ENCODE data around the gene POLR1D. TPM values are rescaled to one million over a fixed set of nuclear protein-coding genes. Genes with fewer than 3 reads are reported as not detected.

POLR1D gene
- polyA plus RNA-seq, 4 donors: 145 to 192 (median 165) TPM

DNA sequence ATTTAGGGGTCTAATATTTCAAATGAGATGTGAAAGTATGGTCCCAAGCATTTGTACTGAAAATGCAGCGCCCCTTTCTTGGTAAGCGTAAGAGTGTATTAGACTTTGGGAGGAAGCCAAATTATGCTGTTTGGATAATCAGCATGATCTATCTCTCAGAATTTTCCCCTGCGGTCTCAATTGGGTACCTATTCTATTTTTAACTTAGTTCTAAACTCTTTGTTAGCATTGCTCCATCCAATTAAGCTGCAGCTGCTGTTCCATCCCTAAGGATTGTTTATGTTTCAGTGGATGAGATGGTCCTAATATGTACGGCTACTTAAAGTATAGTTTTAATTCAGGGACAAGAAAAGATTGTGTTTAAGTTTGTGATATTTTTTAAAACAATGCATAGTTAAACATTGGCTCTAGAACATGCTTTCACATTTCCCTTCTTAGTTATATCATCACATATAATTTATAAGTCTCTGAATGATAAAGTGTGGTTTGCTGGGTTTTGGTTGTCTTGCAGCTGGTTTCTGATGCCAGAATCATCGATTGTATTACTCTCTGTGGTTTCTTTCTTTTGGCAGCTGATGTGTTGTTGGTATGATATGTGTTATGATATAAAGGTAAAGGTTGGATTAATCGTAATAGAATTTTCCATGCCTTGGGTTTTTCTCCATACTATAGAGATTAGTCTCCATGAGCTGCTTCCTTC is 15.0 kb downstream of the POLR1D start:
- no peak for FAIRE-seq
- Histone ChIP-seq H3K4me1 (ENCODE audit: control insufficient read depth in 3 of 3, insufficient read depth in 2 of 3, low read depth in 1 of 3, low read length in 2 of 3) (peaks cover 0 to 3% (median 2%) of the 10 kb centered on the region in 3 donors), H3K36me3 (ENCODE audit: control insufficient read depth in 3 of 3, insufficient read depth in 2 of 3, low read depth in 1 of 3, low read length in 3 of 3) (peaks cover 0 to 10% (median 0%) of the 10 kb centered on the region in 3 donors), H3K27me3 (ENCODE audit: control insufficient read depth in 3 of 3, insufficient read depth in 3 of 3, low read length in 3 of 3) (no peaks in the 10 kb centered on the region), H3K4me3 (ENCODE audit: low read depth in 1 of 3, low read length in 3 of 3) (no peak overlapping the region), H3K9me3 (ENCODE audit: control insufficient read depth in 2 of 2, insufficient read depth in 1 of 2, low read depth in 1 of 2, low read length in 1 of 2) (no peaks in the 10 kb centered on the region), H3K27ac (ENCODE audit: low read depth in 1 of 3, low read length in 2 of 3) (no peak overlapping the region)
- 57 to 80% (median 74%) methylated on average over 6 of the region's 6 CpGs for whole genome bisulfite sequencing, 3 donors
- DNase-seq: no peak

DNA sequence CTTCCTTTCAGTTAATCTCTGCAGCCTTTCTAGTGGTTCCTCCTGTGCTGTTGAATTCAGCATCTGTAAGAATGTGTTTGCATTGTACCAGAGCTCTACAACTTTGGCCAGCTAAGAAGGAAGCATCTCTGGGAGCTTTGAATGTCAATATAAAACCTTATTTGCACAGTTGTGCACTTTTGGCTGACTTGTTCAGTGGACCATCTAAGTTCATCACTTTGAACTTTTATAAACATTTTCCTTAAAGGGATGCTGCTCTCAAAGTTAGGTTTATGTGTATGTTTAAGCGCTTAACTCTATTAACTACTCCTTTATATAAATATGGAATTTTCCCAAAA is 15.6 kb downstream of the POLR1D start:
- Histone ChIP-seq H3K27me3 (ENCODE audit: control insufficient read depth in 3 of 3, insufficient read depth in 3 of 3, low read length in 3 of 3) (no peaks in the 10 kb centered on the region), H3K27ac (ENCODE audit: low read depth in 1 of 3, low read length in 2 of 3) (no peak overlapping the region), H3K36me3 (ENCODE audit: control insufficient read depth in 3 of 3, insufficient read depth in 2 of 3, low read depth in 1 of 3, low read length in 3 of 3) (peaks cover 0 to 9% (median 0%) of the 10 kb centered on the region in 3 donors), H3K4me1 (ENCODE audit: control insufficient read depth in 3 of 3, insufficient read depth in 2 of 3, low read depth in 1 of 3, low read length in 2 of 3) (peaks cover 0 to 7% (median 3%) of the 10 kb centered on the region in 3 donors), H3K9me3 (ENCODE audit: control insufficient read depth in 2 of 2, insufficient read depth in 1 of 2, low read depth in 1 of 2, low read length in 1 of 2) (no peaks in the 10 kb centered on the region), H3K4me3 (ENCODE audit: low read depth in 1 of 3, low read length in 3 of 3) (no peak overlapping the region)
- FAIRE-seq: no peak
- WGBS, 3 donors: 85 to 100% (median 97%) methylated on average over 1 of the region's 1 CpG
- no peak for DNase-seq

DNA sequence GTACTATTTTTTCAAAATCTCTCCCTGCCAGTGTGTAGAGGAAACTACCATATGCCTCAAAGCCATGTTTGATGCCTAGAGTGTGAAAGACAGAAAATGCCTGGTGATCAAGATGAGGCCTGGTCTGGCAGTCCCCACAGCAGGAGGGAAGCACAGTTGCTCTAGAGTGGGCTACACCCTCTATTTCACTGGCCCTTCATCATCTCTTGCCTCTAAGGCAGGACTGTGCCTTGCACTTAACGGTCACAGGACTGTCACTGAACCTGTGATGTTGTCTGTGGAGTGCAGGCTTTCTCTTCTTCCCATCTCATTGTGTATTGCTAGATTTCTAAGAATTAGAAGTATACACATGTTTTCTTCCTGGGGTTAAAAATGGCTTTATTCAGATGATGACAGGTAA is 16.3 kb downstream of the POLR1D start:
- no peaks in the 10 kb centered on the region for H3K27me3 ChIP-seq (ENCODE audit: control insufficient read depth in 3 of 3, insufficient read depth in 3 of 3, low read length in 3 of 3)
- FAIRE-seq (no peak), DNase-seq (no peak)
- peaks cover 0 to 8% (median 0%) of the 10 kb centered on the region in 3 donors for H3K36me3 ChIP-seq (ENCODE audit: control insufficient read depth in 3 of 3, insufficient read depth in 2 of 3, low read depth in 1 of 3, low read length in 3 of 3)
- H3K9me3 ChIP-seq (ENCODE audit: control insufficient read depth in 2 of 2, insufficient read depth in 1 of 2, low read depth in 1 of 2, low read length in 1 of 2): no peaks in the 10 kb centered on the region
- H3K4me1 ChIP-seq (ENCODE audit: control insufficient read depth in 3 of 3, insufficient read depth in 2 of 3, low read depth in 1 of 3, low read length in 2 of 3): peaks cover 0 to 13% (median 1%) of the 10 kb centered on the region in 3 donors
- no peak overlapping the region for H3K4me3 ChIP-seq (ENCODE audit: low read depth in 1 of 3, low read length in 3 of 3)
- H3K27ac ChIP-seq (ENCODE audit: low read depth in 1 of 3, low read length in 2 of 3): no peak overlapping the region
- 89 to 100% (median 90%) methylated on average over 1 of the region's 1 CpG for WGBS, 3 donors

DNA sequence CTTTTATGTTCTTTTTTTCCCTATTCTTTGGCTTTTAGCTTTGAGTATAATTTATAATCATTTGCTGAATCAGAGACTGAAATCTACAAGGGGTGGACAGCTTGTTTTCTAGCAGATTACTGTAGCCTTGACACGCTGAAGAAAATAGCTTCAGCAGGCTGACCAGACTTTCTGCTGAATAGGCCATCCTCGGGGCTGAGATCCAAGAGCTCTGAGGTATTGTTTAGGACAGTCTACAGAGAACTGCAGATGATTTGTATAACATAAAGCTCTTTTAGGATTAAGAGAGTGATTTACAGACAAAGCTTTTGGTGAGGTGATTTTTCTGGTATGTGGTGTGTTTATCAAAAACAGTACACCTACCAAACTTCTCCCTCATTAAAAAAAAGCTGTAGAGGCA is 16.8 kb downstream of the POLR1D start:
- DNase-seq (no peak), FAIRE-seq (no peak)
- Histone ChIP-seq H3K36me3 (ENCODE audit: control insufficient read depth in 3 of 3, insufficient read depth in 2 of 3, low read depth in 1 of 3, low read length in 3 of 3) (peaks cover 0 to 6% (median 0%) of the 10 kb centered on the region in 3 donors), H3K27ac (ENCODE audit: low read depth in 1 of 3, low read length in 2 of 3) (no peak overlapping the region), H3K9me3 (ENCODE audit: control insufficient read depth in 2 of 2, insufficient read depth in 1 of 2, low read depth in 1 of 2, low read length in 1 of 2) (no peaks in the 10 kb centered on the region), H3K27me3 (ENCODE audit: control insufficient read depth in 3 of 3, insufficient read depth in 3 of 3, low read length in 3 of 3) (no peaks in the 10 kb centered on the region), H3K4me1 (ENCODE audit: control insufficient read depth in 3 of 3, insufficient read depth in 2 of 3, low read depth in 1 of 3, low read length in 2 of 3) (peaks cover 0 to 17% (median under 1%) of the 10 kb centered on the region in 3 donors), H3K4me3 (ENCODE audit: low read depth in 1 of 3, low read length in 3 of 3) (no peak overlapping the region)
- WGBS, 3 donors: 53 to 87% (median 82%) methylated on average over 2 of the region's 2 CpGs

DNA sequence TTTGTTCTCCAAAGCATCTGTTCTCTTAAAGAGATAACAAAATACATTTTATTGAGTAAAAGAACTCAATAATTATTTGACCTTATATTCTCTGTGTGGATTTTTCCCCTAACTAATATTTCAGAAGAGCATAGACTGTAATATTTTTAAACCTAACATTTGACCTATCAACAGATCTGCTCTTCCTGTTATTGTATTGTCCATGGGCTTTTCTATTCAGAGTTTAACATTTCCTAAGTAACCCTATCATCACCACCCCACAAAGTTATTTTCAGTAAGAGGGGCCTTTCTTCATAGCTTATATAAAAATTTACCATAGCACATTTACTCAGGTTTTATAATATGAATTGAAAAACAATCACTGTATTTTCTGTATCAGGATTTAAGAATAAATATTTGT is 17.5 kb downstream of the POLR1D start:
- no peak overlapping the region for H3K4me3 ChIP-seq (ENCODE audit: low read depth in 1 of 3, low read length in 3 of 3)
- peaks cover 0 to 6% (median 0%) of the 10 kb centered on the region in 3 donors for H3K36me3 ChIP-seq (ENCODE audit: control insufficient read depth in 3 of 3, insufficient read depth in 2 of 3, low read depth in 1 of 3, low read length in 3 of 3)
- no peaks in the 10 kb centered on the region for H3K27me3 ChIP-seq (ENCODE audit: control insufficient read depth in 3 of 3, insufficient read depth in 3 of 3, low read length in 3 of 3)
- FAIRE-seq (no peak), DNase-seq (no peak)
- H3K27ac ChIP-seq (ENCODE audit: low read depth in 1 of 3, low read length in 2 of 3): no peak overlapping the region
- peaks cover 0 to 24% (median 3%) of the 10 kb centered on the region in 3 donors for H3K4me1 ChIP-seq (ENCODE audit: control insufficient read depth in 3 of 3, insufficient read depth in 2 of 3, low read depth in 1 of 3, low read length in 2 of 3)
- H3K9me3 ChIP-seq (ENCODE audit: control insufficient read depth in 2 of 2, insufficient read depth in 1 of 2, low read depth in 1 of 2, low read length in 1 of 2): no peaks in the 10 kb centered on the region

DNA sequence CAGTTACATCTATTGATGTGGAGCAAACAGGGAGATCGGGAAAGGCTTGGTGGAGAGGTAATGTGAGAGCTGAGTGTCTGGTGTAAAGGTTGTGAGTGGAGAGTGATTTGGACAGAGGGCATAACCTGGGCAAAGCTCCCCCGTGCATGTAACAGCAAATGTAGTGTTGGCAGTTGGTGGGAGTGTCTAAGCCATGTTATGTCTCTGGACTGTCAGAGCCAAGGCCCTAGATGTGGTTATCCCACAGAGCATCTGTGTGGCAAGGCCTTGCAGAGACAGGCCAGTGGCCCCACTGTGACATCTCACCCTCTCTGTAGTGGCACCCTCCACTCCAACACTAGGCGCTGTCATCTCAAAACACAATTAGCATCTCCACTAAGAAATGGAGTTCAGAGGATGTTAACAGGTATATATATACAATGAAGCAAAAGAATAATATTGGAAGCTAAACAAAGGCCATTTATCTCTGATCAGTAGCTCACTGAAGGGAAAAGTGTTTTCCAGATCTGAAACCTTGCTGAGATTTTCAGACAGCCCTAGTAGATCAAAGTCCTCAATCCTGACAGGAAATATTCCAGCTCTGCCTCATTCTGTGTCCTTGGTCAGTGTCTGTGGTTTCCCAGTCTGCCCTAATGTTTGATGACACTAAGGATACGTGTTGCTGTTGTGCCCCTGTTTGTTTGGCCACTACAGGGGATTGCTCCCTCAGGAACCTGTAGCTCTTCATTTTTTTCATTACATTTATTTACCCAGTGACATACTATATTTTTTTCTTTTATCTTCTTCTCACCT is 20.2 kb downstream of the POLR1D start:
- no peak overlapping the region for H3K4me3 ChIP-seq (ENCODE audit: low read depth in 1 of 3, low read length in 3 of 3)
- no peak for FAIRE-seq
- H3K36me3 ChIP-seq (ENCODE audit: control insufficient read depth in 3 of 3, insufficient read depth in 2 of 3, low read depth in 1 of 3, low read length in 3 of 3): peaks cover 0 to 5% (median 0%) of the 10 kb centered on the region in 3 donors
- H3K9me3 ChIP-seq (ENCODE audit: control insufficient read depth in 2 of 2, insufficient read depth in 1 of 2, low read depth in 1 of 2, low read length in 1 of 2): no peaks in the 10 kb centered on the region
- 79 to 90% (median 80%) methylated on average over 4 of the region's 4 CpGs for WGBS, 3 donors
- DNase-seq: peak; percentile 30 to 47
- peak overlapping the region in 1 of 3 donors; percentile 19 for H3K27ac ChIP-seq (ENCODE audit: low read depth in 1 of 3, low read length in 2 of 3)
- peaks cover 0 to 33% (median 6%) of the 10 kb centered on the region in 3 donors for H3K4me1 ChIP-seq (ENCODE audit: control insufficient read depth in 3 of 3, insufficient read depth in 2 of 3, low read depth in 1 of 3, low read length in 2 of 3)
- H3K27me3 ChIP-seq (ENCODE audit: control insufficient read depth in 3 of 3, insufficient read depth in 3 of 3, low read length in 3 of 3): no peaks in the 10 kb centered on the region

DNA sequence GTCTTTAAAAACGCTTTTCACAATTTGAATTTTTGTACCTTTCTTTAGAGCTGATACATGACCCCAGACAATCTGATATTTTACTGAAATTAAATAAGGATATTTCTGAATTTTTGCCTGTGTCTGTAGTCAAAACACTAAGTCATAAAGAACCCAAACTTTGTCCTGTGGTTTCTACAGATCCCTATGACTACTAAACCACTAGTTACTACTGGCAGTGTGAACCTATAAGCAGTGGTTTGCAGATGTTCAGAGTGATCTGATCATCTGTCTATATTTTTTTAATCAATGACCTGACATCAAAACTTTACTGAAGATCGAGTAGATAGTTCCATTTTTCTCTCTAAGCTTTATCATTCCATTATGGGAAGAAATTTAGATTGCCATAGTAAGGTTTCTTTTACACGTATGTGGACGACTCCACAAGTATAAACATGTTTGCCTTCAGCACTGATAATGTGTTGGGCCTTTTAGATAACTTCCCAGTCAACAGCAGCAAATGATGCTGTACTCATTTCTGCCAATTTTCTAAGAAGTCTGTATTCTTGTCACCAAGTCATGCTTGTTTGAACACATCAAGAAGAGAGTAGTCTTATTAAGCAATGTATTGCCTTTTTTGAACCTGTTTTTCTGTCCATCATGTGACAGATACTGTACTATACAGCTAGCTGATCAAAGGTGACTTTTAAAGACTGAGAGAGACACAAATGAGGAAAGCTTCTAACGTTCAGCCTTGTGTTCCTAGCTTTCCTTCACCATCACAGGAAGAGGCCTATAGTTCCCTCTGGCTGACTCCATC is 21.8 kb downstream of the POLR1D start:
- H3K27ac ChIP-seq (ENCODE audit: low read depth in 1 of 3, low read length in 2 of 3): peak overlapping the region in 1 of 3 donors; percentile 77
- 51 to 64% (median 58%) methylated on average over 5 of the region's 5 CpGs for WGBS, 3 donors
- H3K4me1 ChIP-seq (ENCODE audit: control insufficient read depth in 3 of 3, insufficient read depth in 2 of 3, low read depth in 1 of 3, low read length in 2 of 3): peaks cover 0 to 33% (median 6%) of the 10 kb centered on the region in 3 donors
- H3K4me3 ChIP-seq (ENCODE audit: low read depth in 1 of 3, low read length in 3 of 3): no peak overlapping the region
- DNase-seq (peak; percentile 40 to 76), FAIRE-seq (no peak)
- peaks cover 0 to 2% (median 0%) of the 10 kb centered on the region in 3 donors for H3K36me3 ChIP-seq (ENCODE audit: control insufficient read depth in 3 of 3, insufficient read depth in 2 of 3, low read depth in 1 of 3, low read length in 3 of 3)
- no peaks in the 10 kb centered on the region for H3K9me3 ChIP-seq (ENCODE audit: control insufficient read depth in 2 of 2, insufficient read depth in 1 of 2, low read depth in 1 of 2, low read length in 1 of 2)
- no peaks in the 10 kb centered on the region for H3K27me3 ChIP-seq (ENCODE audit: control insufficient read depth in 3 of 3, insufficient read depth in 3 of 3, low read length in 3 of 3)

DNA sequence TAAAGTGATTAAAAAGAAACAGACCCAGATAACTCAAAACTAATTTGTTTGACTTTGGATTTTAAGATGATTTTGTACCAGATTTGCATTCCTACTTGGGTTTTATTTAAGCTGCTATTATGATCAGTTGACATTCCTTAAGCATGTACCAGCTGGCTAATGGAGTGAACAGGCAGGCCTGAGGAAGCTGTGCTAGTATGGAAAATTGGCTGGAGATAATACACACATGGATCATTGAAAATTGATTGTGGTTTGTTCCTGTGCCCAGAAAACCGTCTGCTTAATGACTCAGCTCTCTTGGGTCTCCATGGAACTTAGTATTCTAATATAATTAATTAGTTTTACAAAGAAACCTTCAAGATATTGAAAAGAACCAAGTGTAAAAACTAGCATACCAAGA is 22.6 kb downstream of the POLR1D start:
- DNase-seq: no peak
- H3K27me3 ChIP-seq (ENCODE audit: control insufficient read depth in 3 of 3, insufficient read depth in 3 of 3, low read length in 3 of 3): no peaks in the 10 kb centered on the region
- H3K9me3 ChIP-seq (ENCODE audit: control insufficient read depth in 2 of 2, insufficient read depth in 1 of 2, low read depth in 1 of 2, low read length in 1 of 2): no peaks in the 10 kb centered on the region
- FAIRE-seq: peak; percentile 15
- 21 to 31% (median 23%) methylated on average over 1 of the region's 1 CpG for WGBS, 3 donors
- peaks cover 0 to 4% (median 2%) of the 10 kb centered on the region in 3 donors for H3K36me3 ChIP-seq (ENCODE audit: control insufficient read depth in 3 of 3, insufficient read depth in 2 of 3, low read depth in 1 of 3, low read length in 3 of 3)
- H3K27ac ChIP-seq (ENCODE audit: low read depth in 1 of 3, low read length in 2 of 3): peak overlapping the region in 1 of 3 donors; percentile 77
- no peak overlapping the region for H3K4me3 ChIP-seq (ENCODE audit: low read depth in 1 of 3, low read length in 3 of 3)
- peaks cover 0 to 33% (median 6%) of the 10 kb centered on the region in 3 donors for H3K4me1 ChIP-seq (ENCODE audit: control insufficient read depth in 3 of 3, insufficient read depth in 2 of 3, low read depth in 1 of 3, low read length in 2 of 3)
